GM18873 (cell line): ENCODE data around the gene SELPLG.
"Not testable (repeated sequence)": the region's sequence is repeated elsewhere in the genome, so short reads cannot be mapped to it uniquely, and the experiment has no call there.

Source experiments
- ATAC-seq: cut with Tn5 transposase; IDR thresholded peaks from one replicate; pipeline ENCODE4 v1.9.1; 2021; ENCODE audit warnings: mild to moderate bottlenecking, moderate library complexity, moderate number of reproducible peaks; ENCODE audit not compliant: unreplicated experiment, low FRiP score

Gene SELPLG

DNA sequence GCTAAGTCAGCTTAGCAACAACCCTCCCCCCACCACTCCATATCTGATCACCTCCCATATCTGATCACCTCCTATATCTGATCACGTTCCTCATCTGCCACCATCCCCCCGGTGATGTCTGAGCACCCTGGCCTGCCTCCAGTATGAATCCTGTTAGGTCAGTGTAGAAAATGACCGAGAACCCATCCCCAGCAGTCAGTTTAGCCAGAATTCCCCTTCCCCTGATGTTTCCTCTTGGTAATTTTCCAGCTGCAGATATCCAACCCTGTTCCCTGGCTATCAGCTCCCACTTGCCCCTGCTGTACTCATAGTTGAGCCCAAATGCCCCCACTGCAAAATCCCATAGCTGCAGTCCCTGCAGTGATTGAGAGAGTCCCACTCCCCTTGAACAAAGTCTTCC lies 12.5 kb downstream of the SELPLG start:
- ATAC-seq: no peak

DNA sequence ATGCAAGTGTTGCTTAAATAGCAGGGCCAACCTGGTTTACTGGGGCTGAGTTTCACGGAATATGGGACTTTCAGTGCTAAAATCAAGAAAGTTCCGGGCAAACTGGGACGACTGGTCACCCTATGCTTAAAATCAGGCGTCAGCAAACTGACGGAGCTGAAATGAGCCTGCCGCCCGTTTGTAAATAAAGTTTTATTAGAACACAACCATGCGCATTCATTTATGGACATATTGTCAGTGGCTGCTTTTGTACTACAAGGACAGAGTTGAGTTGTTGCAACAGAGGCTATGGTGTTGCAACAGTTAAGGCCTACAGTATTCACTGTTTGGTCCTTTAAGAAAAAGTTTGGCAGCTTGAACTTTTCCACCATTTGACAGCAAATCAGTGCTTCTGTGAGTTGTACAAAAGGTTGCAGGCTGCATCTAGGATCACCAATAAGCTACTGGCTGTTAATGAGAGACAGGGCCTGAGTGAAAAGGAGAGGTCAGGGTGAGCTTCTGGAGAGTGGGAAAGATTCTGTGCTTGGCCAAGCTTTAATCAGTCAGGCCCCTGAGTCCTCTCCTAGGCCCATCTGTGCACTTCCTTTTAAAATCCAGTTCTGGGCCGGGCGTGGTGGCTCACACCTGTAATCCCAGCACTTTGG lies 13.3 kb downstream of the SELPLG start:
- no peak for ATAC-seq

DNA sequence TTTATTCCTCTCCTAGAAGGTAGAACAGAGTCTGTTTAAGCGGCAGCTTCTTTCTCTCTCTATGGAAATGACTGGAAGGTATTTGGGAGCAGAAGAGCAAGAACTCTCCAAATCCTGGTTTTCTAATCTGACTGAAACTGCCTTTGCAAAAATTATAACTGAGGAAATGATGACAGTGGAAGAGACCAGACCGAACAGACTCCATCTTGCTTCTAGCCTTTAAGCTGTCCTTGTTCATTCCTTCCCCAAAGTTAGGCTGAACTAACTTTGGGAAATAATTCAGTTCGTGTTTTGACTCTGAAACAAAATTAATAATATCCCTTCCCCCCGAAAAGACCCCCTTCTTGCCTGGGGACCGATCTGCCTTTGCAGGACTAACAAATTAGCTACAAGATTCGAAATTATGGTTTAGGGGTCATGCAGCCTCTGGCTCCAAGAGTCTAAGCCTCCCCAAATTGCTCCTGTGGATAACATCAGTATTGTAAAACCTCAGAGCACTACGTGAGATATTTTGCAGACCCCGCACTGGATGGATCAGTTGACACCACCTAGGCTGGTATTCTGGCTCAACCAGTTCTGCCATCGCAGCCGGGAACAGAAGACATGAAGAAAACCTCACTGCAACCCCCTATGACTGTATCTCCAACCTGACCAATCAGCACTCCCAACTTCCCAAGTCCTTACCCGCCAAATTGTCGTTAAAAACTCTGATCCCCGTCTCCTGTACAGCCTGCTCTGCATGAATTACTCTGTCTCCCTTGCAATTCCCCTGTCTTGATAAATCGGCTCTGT lies 14.1 kb downstream of the SELPLG start:
- ATAC-seq: no peak

DNA sequence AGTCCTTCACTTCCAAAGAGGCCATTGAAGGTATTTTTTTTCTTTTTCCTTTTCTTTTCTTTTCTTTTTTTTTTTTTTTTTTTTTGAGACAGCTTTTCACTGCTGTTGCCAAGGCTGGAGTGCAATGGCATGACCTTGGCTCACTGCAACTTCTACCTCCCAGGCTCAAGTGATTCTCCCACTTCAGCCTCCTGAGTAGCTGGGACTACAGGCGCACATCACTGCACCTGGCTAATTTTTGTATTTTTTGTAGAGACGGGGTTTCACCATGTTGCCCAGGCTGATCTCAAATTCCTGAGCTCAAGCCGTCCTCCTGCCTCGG lies 14.8 kb downstream of the SELPLG start:
- ATAC-seq: not testable (repeated sequence)

DNA sequence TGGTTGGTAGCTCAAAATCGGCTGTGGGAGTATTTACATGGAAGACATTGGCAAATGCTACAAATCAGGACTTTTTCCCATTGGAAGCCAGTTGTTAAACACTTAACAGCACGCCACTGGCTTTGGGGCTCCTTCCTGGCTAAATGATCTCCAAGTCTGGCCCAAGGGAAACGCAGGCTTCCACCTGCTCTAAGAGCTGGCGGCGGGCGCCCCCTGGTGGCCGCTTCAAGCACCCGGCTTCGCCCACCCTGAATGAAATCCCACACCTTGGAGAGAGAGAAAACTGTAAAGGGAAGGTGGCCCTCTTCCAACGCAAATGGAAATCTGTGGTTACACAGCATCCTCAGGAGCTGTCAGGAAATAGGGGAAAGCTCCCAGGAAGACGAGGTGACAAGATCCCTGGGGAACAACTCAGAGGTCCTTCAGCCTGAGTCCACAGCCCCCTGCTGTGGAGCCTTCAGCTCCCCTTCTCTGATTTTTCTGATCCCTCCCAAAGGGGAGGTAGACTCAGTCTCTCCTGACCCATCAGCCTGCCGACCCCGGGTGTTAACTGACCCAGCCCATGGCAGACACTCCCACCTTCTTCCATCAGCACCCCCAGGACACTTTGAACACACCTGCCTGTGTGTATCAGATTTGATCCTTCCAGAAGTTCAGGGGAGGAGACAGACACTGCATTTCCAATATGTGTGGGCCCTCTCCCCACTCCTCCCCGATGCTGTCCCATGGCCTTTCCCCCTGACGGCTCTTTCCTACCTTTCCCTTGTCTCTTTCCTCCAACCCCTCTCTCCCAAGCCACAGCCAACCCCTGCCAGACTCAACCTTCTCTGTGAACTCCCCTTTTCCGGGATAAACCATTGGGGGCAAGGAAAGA lies 15.4 kb downstream of the SELPLG start:
- peak; percentile 32 for ATAC-seq

DNA sequence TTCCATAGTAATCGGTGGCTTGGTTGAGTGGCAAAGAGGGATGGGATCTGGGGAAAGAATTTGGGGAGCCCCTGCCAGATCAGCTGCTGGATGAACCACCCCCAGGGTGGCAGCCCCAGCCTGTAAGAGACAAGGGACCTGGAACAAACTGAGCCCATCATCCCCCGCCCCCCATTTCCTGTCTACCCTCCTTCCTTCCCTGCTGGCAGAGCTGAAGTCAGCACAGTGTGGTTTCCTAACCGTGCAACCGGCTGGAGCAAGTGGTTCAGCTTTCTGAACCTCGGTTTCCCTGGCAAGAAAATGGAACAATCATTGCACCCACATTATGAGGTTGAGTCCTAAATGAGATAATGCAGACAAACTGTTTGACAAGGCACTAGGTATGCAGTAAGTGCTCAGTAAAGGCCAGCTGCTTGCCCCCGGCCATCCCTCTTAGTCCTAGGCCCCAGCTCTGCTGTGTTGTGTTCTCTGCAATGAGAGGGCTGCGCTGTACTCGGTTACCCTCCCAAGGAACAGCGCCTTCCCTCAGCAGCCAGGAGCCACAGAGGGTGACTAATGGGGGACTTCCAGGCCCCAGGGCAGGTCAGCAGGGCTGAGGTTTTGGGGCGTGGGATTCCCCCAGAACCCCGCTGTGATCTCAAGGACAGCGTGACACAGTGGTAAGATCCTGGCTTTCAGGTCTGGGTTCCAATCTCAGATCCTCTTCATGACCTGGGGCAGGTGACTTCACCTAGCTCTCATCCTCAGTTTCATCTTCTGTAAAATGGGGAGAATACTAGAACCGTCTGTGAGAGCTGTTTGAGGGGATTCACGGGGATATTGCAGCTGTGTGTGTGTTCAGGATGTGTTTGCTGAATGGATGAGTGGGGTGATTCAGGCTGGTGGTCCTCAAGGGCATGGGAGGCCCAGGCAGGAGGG lies 16.5 kb downstream of the SELPLG start:
- peak; percentile 73 for ATAC-seq

DNA sequence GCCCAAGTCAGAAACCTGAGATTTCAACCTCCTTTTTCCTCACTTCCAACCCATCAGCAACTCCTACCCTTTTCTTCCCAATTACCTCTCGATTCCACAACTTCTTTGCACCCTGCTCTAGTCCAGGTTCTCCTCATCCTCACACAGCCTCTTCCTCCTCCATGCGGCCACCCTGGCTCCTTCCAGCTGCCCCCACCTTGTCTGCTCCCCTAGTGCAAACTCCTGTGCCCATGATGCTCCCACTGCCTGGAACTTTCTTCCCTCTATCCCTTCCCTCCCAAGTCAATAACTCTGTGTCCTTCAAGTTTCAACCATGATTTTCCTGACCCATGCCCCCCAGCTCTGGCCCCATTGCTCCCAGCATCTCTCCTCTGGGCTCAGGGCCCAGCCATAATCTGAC lies 17.3 kb downstream of the SELPLG start:
- no peak for ATAC-seq

DNA sequence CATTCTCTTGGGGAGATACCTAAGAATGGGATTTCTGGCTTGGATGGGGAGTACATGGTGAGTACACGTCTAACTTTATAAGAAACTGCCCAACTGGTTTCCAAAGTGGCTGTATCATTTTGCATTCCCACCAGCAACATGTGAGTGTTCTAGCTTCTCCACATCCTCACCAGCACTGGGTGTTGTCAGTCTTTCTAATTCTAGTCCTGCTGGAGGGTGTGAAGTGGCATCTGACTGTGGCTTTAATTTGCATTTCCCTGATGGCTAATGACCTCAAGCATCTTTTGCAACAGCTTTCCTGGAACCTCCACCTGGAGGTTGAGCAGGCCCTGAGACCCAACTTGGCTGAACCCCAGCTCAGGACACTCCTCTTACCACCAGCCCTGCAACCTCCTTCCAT lies 17.8 kb downstream of the SELPLG start:
- ATAC-seq: no peak

DNA sequence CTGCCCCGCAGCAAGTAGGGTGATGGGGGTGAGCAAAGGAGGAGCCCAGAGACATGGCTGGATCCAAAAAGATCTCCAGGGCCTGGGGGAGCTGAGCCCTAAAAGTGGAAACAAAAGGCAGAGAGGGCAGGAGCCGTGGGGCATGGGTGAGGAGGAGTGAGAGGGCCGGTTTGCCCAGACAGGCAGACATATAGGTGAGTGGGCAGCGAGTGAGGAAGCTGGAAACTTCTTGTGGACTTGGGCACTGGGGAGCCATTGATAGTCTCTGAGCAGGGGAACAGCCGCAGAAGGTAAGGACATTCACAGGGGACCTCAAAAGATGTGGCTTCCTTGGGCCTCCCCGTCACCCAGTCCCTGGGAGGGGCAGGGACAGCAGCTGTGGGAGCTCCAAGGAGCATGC lies 19.1 kb downstream of the SELPLG start:
- no peak for ATAC-seq

DNA sequence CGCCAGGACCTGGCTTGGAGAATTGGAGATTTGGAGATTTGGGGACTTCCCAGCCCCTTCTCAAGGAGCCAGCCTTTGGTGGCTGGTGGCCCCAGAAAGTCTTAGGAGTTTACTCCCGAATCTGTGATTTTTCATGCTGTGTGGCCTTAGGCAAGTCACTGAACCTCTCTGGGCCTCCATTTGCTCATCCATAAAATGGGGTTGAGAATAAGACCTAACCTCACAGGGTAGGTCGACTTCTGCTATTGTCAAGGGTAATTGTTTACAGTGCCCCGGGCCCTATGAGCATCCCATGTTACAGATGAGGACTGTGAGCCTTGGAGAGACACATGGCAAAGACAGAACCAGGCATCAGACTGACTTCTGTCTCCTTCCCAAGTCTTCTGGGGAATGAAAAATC lies 19.7 kb downstream of the SELPLG start:
- no peak for ATAC-seq

DNA sequence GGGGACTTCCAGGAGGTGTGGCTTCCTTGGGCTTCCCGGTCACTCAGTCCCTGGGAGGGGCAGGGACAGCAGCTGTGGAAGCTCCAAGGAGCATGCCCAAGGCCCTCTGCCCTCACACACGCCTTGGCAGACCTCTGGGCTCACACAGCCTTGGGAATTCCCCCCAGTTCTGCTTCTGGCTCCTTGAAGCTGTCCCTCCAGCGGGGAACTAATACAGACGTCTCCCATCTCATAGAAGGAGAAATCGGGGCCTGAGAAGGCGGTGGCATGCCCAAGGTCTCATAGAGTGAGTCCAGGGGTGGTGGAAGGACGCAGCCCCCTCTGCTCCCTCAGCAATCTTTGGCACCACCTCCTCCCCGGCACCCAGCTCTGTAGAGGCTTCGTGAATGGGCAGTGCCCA lies 20.1 kb downstream of the SELPLG start:
- no peak for ATAC-seq

DNA sequence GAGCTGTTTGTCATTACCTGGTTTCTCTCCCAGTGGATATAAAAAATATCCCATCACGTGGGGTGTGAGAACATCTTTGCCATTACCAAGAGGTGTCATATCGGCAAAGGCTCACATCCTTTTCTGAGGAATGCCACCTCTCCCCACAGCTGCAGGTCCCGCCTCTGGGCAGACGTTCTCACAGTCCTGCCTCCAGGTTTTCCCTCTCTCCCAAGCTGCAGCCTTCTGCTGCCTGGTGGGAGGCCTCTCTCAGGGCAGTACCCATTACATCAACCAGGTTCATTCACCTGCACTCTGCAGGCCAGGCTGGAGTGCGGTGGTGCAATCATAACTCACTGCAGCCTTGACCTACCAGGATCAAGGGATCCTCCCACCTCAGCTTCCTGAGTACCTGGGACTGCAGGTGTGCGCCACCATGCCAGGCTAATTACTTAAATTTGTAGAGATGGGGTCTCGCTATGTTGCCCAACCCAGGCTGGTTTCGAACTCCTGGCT lies 20.9 kb downstream of the SELPLG start:
- ATAC-seq: no peak

DNA sequence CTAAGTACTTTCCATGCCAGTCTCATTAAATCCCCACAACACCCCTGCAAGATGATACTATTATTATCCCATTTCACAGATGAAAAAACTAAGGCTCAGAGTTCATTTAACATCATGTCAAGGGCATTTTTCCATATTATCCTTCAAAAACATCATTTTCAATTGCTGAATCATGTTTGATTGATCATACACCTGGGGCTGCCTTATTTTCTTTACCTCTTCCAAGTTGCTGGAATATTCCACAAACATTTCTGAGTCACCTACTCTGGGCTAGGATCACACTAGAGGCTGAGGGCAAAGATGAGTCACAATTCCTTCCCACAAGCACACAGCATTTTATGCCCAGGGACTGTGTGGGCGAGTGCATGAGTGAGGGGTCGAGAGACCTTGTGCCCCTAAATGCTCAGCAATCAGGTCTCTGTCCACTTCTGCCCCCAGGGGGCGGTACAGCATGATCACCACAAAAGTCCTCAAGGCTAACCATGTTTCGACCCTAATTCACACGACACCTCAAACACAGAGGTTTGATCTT lies 21.7 kb downstream of the SELPLG start:
- no peak for ATAC-seq

DNA sequence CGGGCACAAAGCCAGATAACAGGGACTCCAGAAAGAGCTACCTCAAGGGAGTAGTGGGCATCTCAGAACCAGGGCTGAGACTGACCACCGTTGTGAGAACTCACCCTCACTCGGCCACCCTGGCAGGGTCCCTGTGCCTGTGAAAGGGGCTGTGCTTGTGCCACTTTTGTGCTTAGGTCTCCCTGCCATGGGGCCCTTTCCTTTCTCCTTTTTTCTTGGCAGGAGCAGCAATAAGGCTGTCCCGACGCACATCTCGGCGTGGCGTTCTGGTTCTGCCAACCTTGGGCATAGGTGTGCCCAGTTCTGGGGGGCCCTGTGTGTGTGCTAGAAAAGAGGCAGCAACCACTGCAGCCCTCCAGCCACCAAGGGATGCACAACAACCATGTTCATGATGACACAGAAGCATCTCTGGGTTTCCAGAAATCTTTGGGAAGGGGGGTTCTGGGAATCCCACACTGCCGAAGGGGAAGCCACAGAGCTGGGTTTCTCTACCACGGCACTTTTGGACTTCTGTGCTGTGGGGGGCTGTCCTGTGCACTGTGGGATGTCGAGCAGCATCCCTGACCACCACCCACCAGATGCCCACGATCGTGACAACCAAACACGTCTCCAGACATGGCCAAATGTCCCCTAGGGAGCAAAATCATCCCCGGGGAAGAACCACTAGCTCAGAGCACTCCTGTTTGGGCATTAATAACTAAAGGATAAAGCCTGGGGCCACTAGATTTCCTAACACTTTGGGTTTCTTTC lies 22.7 kb downstream of the SELPLG start:
- ATAC-seq: no peak

DNA sequence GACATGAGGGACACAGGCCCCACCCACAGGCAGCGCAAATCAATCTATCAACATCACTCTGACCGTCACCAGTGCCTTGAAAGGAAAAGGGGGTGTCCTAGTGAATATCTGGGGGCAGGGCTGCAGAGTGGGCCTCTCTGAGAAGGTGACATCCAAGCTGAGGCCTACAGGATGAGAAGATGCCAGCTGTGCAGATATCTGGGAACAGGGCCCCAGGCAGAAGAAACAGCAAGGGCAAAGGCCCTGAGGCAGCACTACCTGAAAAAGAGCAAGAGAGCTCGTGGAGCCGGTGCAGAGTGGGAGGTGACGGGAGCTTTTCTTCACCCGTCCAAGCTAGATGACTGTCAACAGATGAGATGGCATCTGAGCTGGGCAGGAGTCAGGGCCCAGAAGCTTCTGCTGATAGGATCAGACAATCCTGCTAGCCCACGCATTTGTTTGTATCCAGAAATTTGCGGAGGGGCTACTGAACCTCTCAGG lies 23.3 kb downstream of the SELPLG start:
- ATAC-seq: no peak

DNA sequence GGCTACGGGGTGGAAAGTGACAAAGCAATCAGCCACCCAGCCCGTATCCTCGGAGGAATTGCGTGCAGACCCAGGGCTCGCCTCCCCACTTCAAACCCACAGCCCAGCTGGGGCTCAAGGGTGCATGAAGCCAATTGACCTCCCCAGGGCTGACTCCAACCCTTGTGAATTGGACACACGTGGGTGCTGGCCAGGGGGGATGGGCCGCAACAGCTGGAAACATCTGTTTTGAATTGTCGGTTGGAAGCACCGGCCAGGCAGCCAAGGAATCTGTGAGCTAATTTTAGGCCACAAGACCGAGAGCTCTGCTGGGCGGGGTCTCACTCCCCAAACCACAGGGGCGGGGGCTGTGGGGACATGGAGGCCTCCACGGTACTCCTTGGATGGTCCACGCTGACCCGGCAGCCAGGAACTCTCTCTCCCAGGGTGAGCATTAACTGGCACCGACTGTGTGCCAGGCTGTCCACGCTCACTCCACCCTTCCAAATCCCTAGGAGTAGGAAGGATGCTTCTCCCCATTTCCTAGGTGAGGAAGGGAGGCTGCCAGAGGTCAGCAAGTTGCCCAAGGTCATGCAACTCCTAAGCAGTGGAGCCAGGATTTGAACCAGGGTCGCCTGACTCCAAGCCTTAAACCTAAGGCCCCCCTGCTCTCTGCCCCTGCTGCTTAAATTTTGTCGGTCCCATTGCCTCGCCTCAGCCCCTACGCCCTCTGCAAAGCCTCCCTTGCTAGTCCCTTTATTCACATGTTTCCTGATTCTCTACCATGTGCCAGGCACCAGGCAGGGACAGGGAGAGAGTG lies 24.0 kb downstream of the SELPLG start:
- ATAC-seq: no peak

DNA sequence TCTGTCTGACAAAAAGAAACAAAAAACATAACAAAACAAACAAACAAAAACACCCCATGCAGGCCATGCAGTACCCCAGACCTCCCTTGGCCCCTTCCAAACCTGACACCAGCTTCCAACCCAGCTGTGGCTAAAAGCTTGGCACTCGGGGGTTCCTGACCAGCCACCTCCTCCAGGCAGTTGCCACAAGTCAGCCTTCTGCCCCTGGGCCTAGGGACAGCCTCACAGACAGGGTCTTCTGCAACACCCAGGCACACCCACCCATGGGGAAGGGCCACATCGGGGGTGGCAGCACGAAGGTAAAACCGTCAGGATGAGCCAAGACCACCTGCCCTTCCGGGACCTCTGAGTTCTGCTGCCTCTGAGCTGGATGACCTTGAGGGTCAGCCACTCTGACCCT lies 25.1 kb downstream of the SELPLG start:
- no peak for ATAC-seq

DNA sequence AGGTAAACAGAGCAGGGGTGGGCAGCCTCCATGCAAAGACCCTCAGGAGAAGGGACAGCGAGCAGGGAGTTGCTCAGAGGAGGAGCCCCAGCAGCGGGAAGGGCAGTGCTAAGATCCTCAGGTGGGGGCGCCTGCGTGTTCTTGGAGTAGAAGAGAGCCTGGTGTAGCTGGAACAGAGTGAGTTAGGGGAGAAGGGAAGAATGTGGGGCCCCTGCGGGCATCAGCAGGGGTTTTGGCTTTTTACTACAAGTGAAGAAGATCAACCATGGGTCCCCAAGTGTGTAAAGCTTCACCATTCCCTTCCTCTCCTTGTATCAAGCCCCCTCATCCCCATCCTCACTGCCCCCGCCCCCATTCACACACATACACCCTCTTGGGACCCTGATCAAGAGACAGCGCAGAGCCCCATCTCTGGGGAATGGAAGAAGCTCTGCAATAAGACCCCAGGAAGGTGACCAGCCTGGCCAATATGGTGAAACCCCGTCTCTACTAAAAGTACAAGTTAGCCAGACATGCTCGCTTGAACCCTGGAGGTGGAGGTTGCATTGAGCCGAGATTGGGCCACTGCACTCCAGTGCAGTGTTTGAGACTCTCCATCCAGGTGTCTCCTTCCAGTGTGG lies 25.6 kb downstream of the SELPLG start:
- no peak for ATAC-seq
